Limb (tissue), 2 donors: ENCODE measurements around the gene RASAL2.
"Not testable (repeated sequence)": the region's sequence is repeated elsewhere in the genome, so short reads cannot be mapped to it uniquely, and the experiment has no call there.

ENCODE experiments used
- DNase-seq, 2 donors: peaks; one replicate each; pipeline ENCODE4 v3.0.0-alpha.2; 2016; ENCODE audit errors: extremely low spot score in 2 of 2

RASAL2 gene

GRCh38 chr1:178160736-178161475 lies 67.0 kb downstream of the RASAL2 start:
- no peak for DNase-seq

- no peak for DNase-seq
These were observed 67.6 kb downstream of the RASAL2 start for GRCh38 chr1:178161516-178161915.

- DNase-seq, result no peak
These were observed 71.3 kb downstream of the RASAL2 start for GRCh38 chr1:178165196-178165595.

- no peak for DNase-seq
These were observed 72.6 kb downstream of the RASAL2 start for GRCh38 chr1:178166429-178167024.

GRCh38 chr1:178168536-178168935 lies 74.6 kb downstream of the RASAL2 start:
- DNase-seq, result no peak

GRCh38 chr1:178169649-178170048 lies 75.7 kb downstream of the RASAL2 start:
- no peak for DNase-seq

- DNase-seq, result no peak
These were observed 79.0 kb downstream of the RASAL2 start for GRCh38 chr1:178172939-178173338.

- DNase-seq, result no peak
These were observed 80.6 kb downstream of the RASAL2 start for GRCh38 chr1:178174539-178174938.

- no peak for DNase-seq
These were observed 86.5 kb downstream of the RASAL2 start for GRCh38 chr1:178180405-178180804.

GRCh38 chr1:178183796-178184195 lies 89.9 kb downstream of the RASAL2 start:
- DNase-seq, result no peak

GRCh38 chr1:178188306-178188705 lies 94.4 kb downstream of the RASAL2 start:
- DNase-seq, result no peak

- DNase-seq, result no peak
These were observed 95.9 kb downstream of the RASAL2 start for GRCh38 chr1:178189814-178190213.

GRCh38 chr1:178190881-178191280 lies 97.0 kb downstream of the RASAL2 start:
- DNase-seq, result no peak

- no peak for DNase-seq
These were observed 98.8 kb downstream of the RASAL2 start for GRCh38 chr1:178192686-178193085.

GRCh38 chr1:178196631-178197030 lies 102.7 kb downstream of the RASAL2 start:
- DNase-seq, result no peak

- not testable (repeated sequence) for DNase-seq
These were observed 108.2 kb downstream of the RASAL2 start for GRCh38 chr1:178202095-178202494.

- DNase-seq, result not testable (repeated sequence)
These were observed 108.6 kb downstream of the RASAL2 start for GRCh38 chr1:178202546-178202945.

GRCh38 chr1:178208269-178208856 lies 114.5 kb downstream of the RASAL2 start:
- not testable (repeated sequence) for DNase-seq

- DNase-seq, result no peak
These were observed 116.0 kb downstream of the RASAL2 start for GRCh38 chr1:178209935-178210334.

- no peak for DNase-seq
These were observed 124.6 kb downstream of the RASAL2 start for GRCh38 chr1:178218550-178218949.

- DNase-seq, result no peak
These were observed 126.2 kb downstream of the RASAL2 start for GRCh38 chr1:178220094-178220493.

- no peak for DNase-seq
These were observed 129.4 kb downstream of the RASAL2 start for GRCh38 chr1:178223289-178223688.

GRCh38 chr1:178224358-178224757 lies 130.5 kb downstream of the RASAL2 start:
- no peak for DNase-seq
